CD4-positive, alpha-beta T cell treated with Interleukin-2 at 100 ng/mL for 4 hours (primary cell): ENCODE measurements around the gene GPR68.
"Not testable (repeated sequence)": the region's sequence is repeated elsewhere in the genome, so short reads cannot be mapped to it uniquely, and the experiment has no call there.

ENCODE experiments used
- DNase-seq: peaks from one replicate; pipeline ENCODE4 v3.0.0-alpha.2; 2020; ENCODE audit warnings: low spot score

GPR68 gene

GRCh38 chr14:91272341-91273272, 28.1 kb upstream of the GPR68 start:
- no peak for DNase-seq

DNA sequence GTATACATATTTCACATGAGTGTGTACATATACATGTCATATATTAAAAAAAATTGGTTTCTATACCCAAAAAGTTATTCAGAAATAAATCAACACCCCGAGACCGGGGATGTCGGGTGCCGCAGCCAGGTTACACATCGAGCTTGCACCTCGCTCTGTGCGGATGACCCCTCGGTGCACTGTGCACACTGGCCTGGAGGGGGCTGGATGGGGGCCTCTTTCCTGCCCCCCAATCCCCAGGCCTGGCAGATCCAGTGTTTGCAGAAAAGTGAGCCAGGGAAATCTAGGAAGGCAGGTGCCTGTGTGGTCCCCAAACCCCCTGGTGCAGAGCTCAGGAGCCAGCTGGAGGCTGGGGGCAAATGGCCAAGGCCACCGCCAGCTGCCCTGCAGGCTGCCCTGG, 27.1 kb upstream of the GPR68 start:
- DNase-seq: no peak

DNA sequence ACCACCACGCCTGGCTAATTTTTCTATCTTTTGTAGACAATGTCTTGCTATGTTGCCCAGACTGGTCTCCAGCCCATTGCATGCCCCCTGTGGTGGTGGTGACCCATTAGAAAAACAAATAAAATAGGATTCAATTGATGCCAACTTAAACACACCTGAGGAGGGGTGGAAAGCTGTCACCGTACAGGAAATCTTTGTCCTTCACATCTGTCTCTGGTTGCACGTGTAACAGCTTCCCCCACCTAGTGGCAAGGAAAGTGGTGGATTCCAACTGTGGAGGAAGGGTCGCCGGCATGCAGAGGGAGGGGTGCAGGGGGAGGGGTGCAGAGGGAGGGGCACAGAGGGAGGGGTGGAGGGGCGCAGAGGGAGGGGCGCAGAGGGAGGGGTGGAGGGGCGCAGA, 26.1 kb upstream of the GPR68 start:
- DNase-seq: no peak

DNA sequence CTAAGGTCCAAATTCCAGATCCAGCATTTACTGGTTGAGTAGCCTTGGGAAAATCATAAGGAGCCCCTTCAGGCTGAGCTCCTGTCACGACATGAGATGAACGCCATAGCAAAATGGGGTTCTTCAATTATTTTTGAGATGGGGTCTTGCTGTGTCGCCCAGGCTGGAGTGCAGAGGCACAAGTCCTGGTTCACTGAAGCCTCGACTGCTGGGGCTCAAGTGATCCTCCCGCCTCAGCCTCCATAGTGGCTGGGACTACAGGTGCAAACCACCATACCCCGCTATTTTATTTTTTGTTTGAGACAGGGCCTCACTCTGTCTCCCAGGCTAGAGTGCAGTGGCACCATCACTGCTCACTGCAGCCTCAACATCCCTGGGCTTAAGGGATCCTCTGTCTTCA, 25.7 kb upstream of the GPR68 start:
- no peak for DNase-seq

DNA sequence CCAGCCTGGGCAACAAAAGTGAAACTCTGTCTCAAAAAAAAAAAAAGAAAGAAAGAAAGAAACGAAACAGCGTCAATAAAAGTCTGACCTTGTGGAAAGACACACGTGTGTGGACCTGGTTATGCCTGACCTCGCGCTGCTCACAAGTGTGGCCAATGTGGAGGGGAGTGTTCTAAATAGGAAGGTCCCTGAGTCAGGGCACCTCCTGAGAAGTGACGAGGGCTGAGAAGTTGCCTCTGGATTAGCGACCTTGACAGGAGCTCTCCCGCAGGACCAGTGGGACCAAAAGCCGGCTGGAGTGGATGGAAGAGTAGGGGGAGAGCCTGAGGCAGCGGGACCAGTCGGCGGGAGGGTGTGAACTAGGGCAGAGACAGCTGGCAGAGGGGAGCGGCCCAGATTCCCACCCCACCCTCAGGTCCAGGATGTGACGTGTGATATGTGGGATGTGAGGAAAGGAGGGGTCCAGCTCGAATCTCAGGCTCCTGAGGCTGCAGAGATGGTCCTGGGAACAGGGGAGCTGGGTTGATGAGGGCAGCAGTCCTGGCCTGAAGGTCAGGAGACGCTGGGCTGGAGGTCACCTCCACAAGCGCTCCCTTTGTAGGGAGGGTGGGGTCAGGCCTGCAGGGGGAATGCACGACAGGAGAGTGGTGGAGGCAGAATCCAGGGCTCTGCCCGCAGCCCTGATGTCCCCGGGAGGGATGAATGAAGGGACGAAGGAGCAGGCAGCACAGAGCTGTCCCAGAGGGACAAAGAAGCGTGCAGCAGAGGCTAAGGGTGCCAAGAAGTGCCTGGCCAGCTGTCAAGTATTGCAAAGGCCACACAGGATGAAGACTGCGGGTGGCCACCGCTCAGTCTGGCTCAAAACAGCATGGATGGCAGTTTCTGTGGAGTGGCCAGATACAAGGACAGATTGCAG, 24.8 kb upstream of the GPR68 start:
- no peak for DNase-seq

DNA sequence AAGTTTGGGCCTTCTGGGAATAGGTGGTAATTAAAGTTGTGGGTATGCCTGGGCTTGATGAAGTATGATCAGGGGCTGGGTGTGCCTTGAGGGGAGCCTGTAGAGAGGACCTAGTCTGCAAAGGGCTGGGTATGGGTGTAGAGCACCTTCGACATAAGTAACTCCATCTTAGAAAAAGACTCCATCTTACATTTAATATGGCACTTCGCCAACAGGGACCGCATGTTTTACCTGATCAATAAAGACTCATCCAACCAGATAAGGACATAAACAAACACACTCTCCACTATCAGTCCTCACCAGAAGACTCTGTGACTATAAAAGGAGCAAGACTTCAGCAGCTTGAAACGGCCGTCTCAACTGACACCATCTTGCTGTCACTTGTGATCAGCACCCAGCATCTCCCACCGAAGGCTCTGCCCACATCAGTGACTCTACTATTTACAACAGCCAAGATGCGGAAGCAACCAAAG, 23.5 kb upstream of the GPR68 start:
- DNase-seq: no peak

- DNase-seq: not testable (repeated sequence)
Observed at GRCh38 chr14:91266276-91266675, 21.8 kb upstream of the GPR68 start.

DNA sequence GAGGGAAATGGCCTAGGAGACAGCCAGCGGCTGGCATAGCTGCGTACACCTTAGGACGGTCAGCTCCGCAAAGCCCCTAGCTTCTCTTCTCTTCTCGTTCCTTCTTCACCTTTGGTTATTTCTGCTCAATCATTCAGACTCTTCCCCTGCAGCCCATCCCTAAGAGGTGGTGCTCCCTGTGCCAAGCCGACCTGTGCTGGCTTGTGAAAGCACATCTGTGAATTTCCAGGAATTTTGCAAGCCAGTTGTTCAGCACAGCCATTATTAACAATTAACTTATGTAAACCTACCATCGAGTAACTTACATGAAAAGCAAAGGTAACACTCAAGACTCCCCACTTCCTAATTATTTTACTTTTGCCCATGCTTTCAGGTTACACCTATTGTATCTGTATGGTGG, 20.9 kb upstream of the GPR68 start:
- DNase-seq: no peak

GRCh38 chr14:91264151-91265150, 19.9 kb upstream of the GPR68 start:
- no peak for DNase-seq

DNA sequence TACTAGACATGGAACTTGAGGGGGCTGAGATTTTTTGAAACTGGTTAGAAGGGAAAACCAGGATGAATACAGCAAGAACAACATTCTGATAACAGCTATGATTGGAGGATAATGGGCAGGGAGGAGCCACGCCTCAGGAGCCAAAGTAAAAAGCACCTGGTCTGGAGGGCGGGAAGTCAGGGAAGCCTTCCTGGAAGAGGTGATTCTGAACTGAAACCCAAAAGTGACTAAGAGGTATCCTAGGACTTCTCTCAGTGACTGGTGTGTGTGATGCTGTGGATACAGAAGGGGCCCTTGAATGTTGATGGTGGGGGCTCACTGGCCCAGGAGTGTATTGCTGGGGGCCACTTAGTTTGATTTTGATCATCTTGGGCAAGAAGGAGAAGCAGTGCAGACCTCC, 18.8 kb upstream of the GPR68 start:
- no peak for DNase-seq

- no peak for DNase-seq
Observed at GRCh38 chr14:91261986-91262549, 17.6 kb upstream of the GPR68 start.

DNA sequence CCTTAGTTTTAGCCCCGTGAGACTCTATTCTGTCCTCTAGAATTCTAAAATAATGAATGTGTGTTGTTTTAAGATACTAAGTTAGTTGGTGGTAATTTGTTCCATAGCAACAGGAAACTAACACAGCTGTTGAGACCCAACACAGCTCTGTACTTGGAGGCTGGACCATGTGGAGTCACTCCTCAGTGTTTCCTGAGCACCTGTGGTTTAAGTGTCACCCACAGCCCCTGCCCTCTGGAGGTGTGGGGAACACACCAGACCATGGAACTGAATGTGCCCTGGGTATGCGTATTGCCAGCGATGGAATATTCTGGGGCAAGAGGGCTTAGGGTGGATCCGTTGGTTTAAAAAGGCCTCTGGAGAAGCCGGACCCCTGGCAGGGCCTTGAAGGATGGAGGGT, 16.6 kb upstream of the GPR68 start:
- peak; percentile 61 for DNase-seq

DNA sequence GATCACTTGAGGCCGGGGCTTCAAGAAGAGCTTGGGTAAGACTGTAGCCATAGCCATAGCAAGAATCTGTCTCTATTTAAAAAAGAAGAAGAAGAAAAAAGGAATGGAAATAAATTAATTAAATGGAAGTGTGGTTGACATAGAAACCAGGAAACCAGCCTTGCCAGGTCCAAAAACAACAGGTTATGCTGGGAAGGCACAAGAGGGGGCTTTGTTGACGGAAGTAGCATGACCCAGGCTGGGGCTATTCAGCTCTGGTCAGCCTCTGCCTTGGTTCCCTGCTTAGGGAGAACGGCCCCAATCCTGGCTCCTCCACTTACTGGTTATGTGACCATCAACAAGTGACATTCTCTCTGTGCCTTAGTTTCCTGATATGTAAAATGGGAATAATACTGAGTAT, 14.4 kb upstream of the GPR68 start:
- DNase-seq: no peak

DNA sequence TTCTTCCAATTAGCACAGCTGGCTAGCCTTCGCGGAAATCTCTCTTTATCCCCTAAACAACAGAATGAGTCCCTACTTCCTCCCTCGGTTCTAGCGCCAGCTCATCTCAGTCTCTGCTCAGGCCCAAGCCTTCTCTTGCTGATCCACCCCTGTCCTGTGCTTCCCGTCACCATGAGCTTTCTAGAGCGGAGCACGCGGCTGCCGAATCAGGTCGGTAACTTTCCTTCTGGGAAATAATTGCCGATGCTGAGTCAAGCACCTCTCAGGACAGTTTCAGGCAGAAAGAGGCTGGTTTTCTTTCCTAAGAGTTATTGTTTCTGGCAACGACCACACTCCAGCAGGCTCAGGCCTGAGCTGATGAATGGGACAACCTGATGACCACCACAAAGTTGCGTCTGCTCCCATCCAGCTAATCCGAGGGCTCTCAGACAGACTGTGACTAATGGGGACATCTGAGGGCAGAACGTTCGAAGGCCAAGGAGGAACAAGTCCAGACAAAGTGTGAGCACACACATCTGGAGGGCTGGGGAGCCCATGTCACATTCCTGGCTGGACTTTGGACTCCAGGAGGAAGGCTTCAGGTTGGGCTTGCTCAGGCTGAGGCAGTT, 13.6 kb upstream of the GPR68 start:
- DNase-seq: no peak

DNA sequence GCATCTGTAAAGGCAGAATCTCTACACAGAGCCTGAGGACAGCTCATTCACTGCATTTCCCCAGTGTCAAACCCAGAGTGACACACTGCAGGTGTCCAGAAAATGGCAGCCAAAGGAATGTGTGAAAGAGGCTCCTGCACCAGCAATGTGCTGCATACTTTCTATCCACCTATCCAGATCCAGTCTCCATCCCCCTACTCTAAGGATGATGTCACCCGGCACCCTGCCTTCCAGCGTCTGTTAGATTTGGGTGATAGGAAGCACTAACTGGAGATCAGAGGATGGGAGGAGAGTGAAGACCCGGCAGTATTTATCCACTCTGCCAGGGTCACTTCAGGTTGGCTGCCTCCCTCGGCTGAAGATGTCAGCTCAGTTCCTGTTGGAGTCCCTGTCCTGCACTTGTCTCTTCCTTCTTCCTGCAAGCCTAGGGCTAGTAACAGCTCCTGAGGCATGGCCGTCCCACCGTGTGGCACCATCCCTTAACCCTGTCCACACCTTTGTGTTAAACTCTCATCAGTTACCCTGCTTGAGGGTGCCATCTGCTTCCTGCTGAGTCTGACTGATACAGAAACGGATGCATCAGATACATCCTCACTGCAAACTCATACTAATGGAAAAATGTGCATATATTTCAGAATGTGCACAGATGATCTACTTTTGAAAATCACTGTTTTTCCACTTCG, 13.0 kb upstream of the GPR68 start:
- no peak for DNase-seq

DNA sequence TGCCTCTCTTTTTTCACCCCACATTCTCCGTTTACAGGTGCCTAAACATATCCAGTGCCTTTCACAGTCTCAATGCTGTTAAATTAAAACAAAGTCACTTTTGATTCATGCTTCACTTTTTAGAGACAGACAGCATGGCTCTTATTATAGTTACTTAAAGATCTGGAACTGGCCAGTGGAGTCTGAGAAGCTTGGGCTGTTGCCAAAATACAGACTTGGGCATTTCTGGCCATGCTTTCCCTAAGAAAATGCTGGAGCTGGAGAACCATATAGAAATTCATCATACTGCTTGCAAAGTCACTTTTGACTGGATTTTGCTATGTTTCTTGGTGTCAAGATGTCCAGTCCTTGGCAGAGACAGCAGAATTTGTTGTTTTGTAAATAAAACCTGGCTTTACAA, 12.2 kb upstream of the GPR68 start:
- DNase-seq: no peak

DNA sequence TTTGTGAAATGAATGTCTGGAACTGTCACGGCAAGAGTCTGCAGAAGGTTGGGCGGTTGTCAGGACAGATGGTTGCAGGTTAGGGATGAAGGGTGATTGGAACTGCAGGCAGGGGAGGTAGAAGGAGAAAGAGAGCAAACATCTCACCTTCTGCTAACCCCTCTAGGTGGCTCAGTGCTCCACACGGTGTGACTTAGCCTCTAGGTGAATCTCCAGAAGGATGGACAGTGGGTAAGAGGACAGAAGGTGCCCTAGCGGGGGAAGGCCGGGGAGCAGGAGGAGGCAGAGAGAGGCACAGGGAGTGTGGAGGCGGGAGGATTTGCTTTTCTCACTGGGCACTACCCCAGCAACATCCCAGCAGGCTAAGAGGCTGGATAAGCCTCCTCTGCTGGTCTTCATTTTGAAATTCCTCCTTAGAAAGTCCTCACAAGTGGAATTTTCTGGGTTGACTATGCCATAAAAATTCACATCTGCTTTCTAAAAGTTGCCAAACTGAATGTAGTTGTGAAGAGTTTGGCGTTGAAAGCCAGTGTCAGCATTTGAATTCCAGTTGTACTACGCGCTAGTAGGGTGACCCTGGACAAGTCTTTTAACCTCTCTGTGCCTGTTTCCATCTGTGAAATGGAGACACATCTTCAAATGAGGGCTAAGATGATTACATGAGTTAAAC, 10.7 kb upstream of the GPR68 start:
- no peak for DNase-seq

- no peak for DNase-seq
Observed at GRCh38 chr14:91254461-91254860, 10.0 kb upstream of the GPR68 start.

DNA sequence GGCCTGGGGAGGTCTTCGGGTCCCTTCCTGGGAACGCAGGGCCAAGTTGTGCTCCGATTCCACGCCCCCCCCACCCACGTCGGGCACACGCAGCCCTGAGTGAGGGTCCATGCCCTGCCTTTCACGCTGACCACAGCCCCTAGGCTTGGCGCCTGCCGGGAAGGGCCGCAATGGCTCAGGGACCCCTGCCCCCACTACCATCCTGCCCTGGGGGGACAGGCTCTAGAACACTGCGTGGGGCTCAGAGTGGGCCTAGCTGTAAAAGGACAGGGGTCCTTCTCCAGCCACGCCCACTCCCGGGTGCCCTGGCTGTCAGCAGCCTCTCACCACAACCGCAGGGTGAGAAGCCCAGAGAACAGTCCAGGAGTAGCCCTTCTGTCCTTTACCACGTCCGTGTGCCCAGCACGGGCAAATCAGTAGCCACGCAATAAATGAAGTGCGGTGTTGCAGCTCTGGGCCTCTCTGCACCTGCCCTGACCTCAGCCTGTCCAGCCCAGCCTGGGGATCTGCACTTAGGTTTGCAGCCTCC, 9.4 kb upstream of the GPR68 start:
- no peak for DNase-seq
